K562 (cell line): Measurements from ENCODE around the gene ATAD2B. TPM values are rescaled to one million over a fixed set of nuclear protein-coding genes. Genes with fewer than 3 reads are reported as not detected.

ENCODE experiments used
- ARNT ChIP-seq, 2 experiments: fragments of 450-650 bp; IDR thresholded peaks; 2 replicates each; pipeline ENCODE4 v1.6.1; 2016; ENCODE audit warnings: mild to moderate bottlenecking in 1 of 2
- C11orf30 ChIP-seq: fragments of 450-650 bp; IDR thresholded peaks from 2 replicates; pipeline ENCODE4 v1.6.1; 2016; ENCODE audit warnings: low read depth, mild to moderate bottlenecking
- CBFA2T2 ChIP-seq: fragments of 450-650 bp; conservative IDR thresholded peaks from 2 replicates; pipeline ENCODE4 v1.6.1; 2017; ENCODE audit warnings: mild to moderate bottlenecking
- CXXC5 ChIP-seq: fragments of 250-450 bp; sonication (Bioruptor Pico); IDR thresholded peaks from 2 replicates; pipeline ENCODE4 v1.8.0; 2022; ENCODE audit warnings: inconsistent platforms, mild to moderate bottlenecking, moderate library complexity
- ELF4 ChIP-seq: fragments of 450-650 bp; formaldehyde crosslinking; IDR thresholded peaks from 2 replicates; pipeline ENCODE4 v1.4.0; 2022; ENCODE audit warnings: missing genetic modification characterization
- EP300 ChIP-seq: IDR thresholded peaks from 2 replicates; pipeline ENCODE4 v1.6.1; 2012; ENCODE audit warnings: low read length, improper control_type of control experiment
- FOXA3 ChIP-seq, 2 experiments: fragments of 450-650 bp in 1 of 2; sonication (generic) in 1 of 2; formaldehyde crosslinking; IDR thresholded peaks in 1 of 2; conservative IDR thresholded peaks in 1 of 2; 2 replicates each; pipeline versions ENCODE4 v1.4.0 to v1.8.0; 2020 to 2022; ENCODE audit warnings: mild to moderate bottlenecking in 2 of 2, missing genetic modification reagents in 1 of 2
- FOXJ2 ChIP-seq: fragments of 200-800 bp; sonication (Bioruptor generic); IDR thresholded peaks from 2 replicates; pipeline ENCODE4 v1.6.1; 2016; ENCODE audit warnings: missing genetic modification characterization, missing compliant biosample characterization
- GATA2 ChIP-seq: sonication (generic); formaldehyde crosslinking; IDR thresholded peaks from 2 replicates; pipeline ENCODE4 v1.4.0; 2020; ENCODE audit warnings: mild to moderate bottlenecking, missing genetic modification reagents
- HDAC1 ChIP-seq, 2 experiments: fragments of 450-650 bp; IDR thresholded peaks; 2 replicates each; pipeline ENCODE4 v1.6.1; 2016 to 2017; ENCODE audit warnings: inconsistent platforms in 1 of 2, mild to moderate bottlenecking in 1 of 2, moderate library complexity in 1 of 2
- HDAC2 ChIP-seq: fragments of 450-650 bp; IDR thresholded peaks from 2 replicates; pipeline ENCODE4 v1.6.1; 2016; ENCODE audit warnings: mild to moderate bottlenecking
- HMG20A ChIP-seq: fragments of 450-650 bp; formaldehyde crosslinking; conservative IDR thresholded peaks from 2 replicates; pipeline ENCODE4 v1.4.0; 2020; ENCODE audit warnings: mild to moderate bottlenecking, mixed read lengths
- MNT ChIP-seq, 2 experiments: fragments of 450-650 bp; conservative IDR thresholded peaks; 2 replicates each; pipeline ENCODE4 v1.6.1; 2017; ENCODE audit warnings: mild to moderate bottlenecking in 2 of 2, moderate library complexity in 2 of 2
- MTA2 ChIP-seq: fragments of 450-650 bp; IDR thresholded peaks from 2 replicates; pipeline ENCODE4 v1.6.1; 2016; ENCODE audit warnings: low read depth
- SIN3B ChIP-seq: fragments of 450-650 bp; IDR thresholded peaks from 2 replicates; pipeline ENCODE4 v1.6.1; 2017; ENCODE audit warnings: low read depth, mild to moderate bottlenecking, moderate library complexity
- SMARCA5 ChIP-seq: fragments of 450-650 bp; IDR thresholded peaks from 2 replicates; pipeline ENCODE4 v1.6.1; 2016
- SRSF3 ChIP-seq: fragments of 200-400 bp; formaldehyde crosslinking; IDR thresholded peaks from 2 replicates; pipeline ENCODE4 v1.6.1; 2016; ENCODE audit warnings: mild to moderate bottlenecking, low read length, moderate library complexity; ENCODE audit not compliant: insufficient read depth
- TBL1XR1 ChIP-seq, 2 experiments: IDR thresholded peaks; 2 replicates each; pipeline ENCODE4 v1.6.1; 2012; ENCODE audit warnings: improper control_type of control experiment in 2 of 2, low read length in 2 of 2, mild to moderate bottlenecking in 1 of 2
- ZKSCAN1 ChIP-seq: fragments of 150-350 bp; IDR thresholded peaks from 2 replicates; pipeline ENCODE4 v1.6.1; 2016; ENCODE audit warnings: low read depth, low read length
- ZNF217 ChIP-seq: sonication (generic); formaldehyde crosslinking; IDR thresholded peaks from 2 replicates; pipeline ENCODE4 v1.8.0; 2022; ENCODE audit warnings: mild to moderate bottlenecking, missing genetic modification reagents
- ZNF408 ChIP-seq: fragments of 250-450 bp; sonication (Bioruptor Pico); IDR thresholded peaks from 2 replicates; pipeline ENCODE4 v1.4.0; 2020; ENCODE audit warnings: low read depth, mild to moderate bottlenecking, moderate library complexity
- polyA plus RNA-seq, 8 experiments: library from polyadenylated mRNA; depleted of rRNA in 4 of 8; stranded (reverse) in 5 of 8; unstranded in 3 of 8; fragments of >200 nt; fragmentation: Nextera tagmentation in 2 of 8; fragmentation: Illumina TruSeq in 1 of 8; extraction: Ambion mirVana in 2 of 8; extraction: Trizol in 1 of 8; gene quantifications; 2 replicates each; pipeline versions ENCODE4 v1.2.1 to v1.2.3, GENCODE V29; 2011 to 2014; ENCODE audit warnings: inconsistent platforms in 1 of 8, missing spikeins in 1 of 8
- total RNA-seq, 7 experiments: library from RNA; depleted of rRNA in 6 of 7; stranded (reverse); fragments of >200 nt in 6 of 7; fragmentation: Illumina TruSeq in 2 of 7; extraction: Trizol in 2 of 7; gene quantifications; 2 replicates each; pipeline versions ENCODE4 v1.2.1 to v1.2.3, GENCODE V29; 2011 to 2021; ENCODE audit warnings: low replicate concordance in 1 of 7
- TF ChIP-seq, protein P1 (sequence below): fragments of 250-450 bp; sonication (Bioruptor Pico); IDR thresholded peaks from 2 replicates; pipeline ENCODE4 v1.5.0; 2021; ENCODE audit warnings: mild to moderate bottlenecking, moderate library complexity
- TF ChIP-seq, protein P2 (sequence below): fragments of 450-650 bp; formaldehyde crosslinking; IDR thresholded peaks from 2 replicates; pipeline ENCODE4 v1.4.0; 2020; ENCODE audit warnings: mild to moderate bottlenecking
- TF ChIP-seq, protein P3 (sequence below): IDR thresholded peaks from 2 replicates; pipeline ENCODE4 v1.6.1; 2014; ENCODE audit warnings: antibody characterized with exemption

Gene ATAD2B
- total and polyA plus RNA-seq, 9 of the 15 experiments (the other 6 are each of a cell fraction or from before 2014, with no cell fraction given), result 3.2 to 21.6 (median 11.4) TPM

DNA sequence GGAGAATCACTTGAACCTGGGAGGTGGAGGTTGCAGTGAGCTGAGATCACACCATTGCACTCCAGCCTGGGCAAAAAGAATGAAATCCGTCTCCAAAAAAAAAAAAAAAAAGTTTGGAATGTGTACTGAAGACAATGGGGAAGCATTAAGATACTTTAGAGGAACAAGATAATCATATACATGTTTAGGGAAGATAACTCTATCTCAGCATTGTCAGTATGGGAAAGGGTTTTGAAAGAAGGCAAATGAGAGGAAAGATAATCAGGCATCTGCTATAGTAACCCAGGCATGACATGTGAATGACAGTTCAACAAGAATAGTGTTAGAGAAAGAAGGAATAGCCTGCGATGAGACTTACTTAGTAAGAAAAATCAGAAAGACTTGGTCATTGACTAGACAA lies 112.0 kb downstream of the ATAD2B start (continued):
- TF ChIP-seq, protein P1, sequence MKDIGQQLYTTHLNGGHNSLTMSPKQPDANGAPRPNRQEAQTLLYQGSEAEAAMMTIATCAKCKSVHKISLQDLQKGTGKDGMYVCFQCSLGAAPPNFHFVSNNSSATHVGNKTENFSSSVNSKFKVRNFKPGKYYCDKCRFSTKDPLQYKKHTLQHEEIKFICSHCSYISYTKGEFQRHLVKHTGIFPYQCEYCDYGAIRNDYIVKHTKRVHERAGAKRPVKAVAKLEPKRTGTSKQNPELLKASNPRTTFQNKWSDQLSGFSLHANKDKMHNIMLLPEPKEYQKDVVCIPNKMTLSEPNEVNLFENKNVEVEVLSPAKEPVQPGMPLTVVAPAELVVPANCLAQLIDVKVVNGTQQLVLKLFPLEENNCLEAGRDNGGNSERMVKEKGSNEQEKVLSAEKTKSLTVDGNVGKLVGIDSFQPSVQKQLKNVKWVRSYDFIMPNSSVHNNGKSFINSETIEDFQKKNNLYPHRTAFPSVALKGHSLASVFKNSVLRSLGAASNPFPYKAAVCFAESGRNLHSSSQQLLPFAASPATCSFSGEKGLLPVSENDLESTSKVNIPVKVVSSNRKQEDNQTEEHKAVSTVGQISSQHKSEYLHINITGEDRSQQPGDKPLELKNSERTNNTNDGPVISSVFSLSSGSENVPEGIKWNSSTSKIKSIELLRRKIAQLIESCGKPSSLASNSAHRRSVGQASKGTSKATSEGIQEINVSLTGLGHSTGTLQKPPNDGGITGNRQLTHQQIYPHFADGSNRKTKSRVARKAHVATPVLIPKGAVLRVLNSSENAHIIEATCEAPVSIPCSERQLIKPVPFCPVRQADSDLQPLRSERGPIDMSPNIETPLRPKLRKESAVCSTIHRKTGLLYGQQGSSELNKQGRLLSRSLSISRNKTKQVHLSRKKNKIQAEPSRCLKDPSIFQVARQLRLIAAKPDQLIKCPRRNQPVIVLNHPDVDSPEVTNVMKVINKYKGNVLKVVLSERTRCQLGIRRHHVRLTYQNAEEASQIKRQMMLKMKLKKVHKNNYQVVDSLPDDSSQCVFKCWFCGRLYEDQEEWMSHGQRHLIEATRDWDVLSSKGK (CRISPR knock-in tag), result no peak
- TF ChIP-seq ZNF217 (CRISPR knock-in tag), result no peak
- 0 out of 4 replicates have a peak, but pooled peaks have one; percentile 31 to 49 for TF ChIP-seq ARNT (IDR thresholded peaks at IDR 0.05)
- TF ChIP-seq EP300, result peak; percentile 80
- TF ChIP-seq CXXC5 (CRISPR knock-in tag), result 0 out of 2 replicates have a peak, but pooled peaks have one; percentile 16
- TF ChIP-seq HDAC2, result peak; percentile 57; the same call in 1 of the 2 replicates
- TF ChIP-seq MTA2, result peak; percentile 94
- no peak for TF ChIP-seq SRSF3
- TF ChIP-seq FOXJ2 (tag), result no peak
- no peak for TF ChIP-seq SIN3B
- peak in 1 of 2 experiments; percentile 66; a peak in 2 of 4 replicates for TF ChIP-seq HDAC1 (IDR thresholded peaks at IDR 0.05)
- no peak for TF ChIP-seq ZKSCAN1
- TF ChIP-seq TBL1XR1 (IDR thresholded peaks at IDR 0.05; ENCODE audit: low read length in 2 of 2), result 0 out of 4 replicates have a peak, but pooled peaks of 1 of the 2 experiments have one; percentile 38
- peak; percentile 50; the same call in 1 of the 2 replicates for TF ChIP-seq GATA2
- TF ChIP-seq, protein P2, sequence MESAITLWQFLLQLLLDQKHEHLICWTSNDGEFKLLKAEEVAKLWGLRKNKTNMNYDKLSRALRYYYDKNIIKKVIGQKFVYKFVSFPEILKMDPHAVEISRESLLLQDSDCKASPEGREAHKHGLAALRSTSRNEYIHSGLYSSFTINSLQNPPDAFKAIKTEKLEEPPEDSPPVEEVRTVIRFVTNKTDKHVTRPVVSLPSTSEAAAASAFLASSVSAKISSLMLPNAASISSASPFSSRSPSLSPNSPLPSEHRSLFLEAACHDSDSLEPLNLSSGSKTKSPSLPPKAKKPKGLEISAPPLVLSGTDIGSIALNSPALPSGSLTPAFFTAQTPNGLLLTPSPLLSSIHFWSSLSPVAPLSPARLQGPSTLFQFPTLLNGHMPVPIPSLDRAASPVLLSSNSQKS, result no peak
- peak; percentile 88 for TF ChIP-seq CBFA2T2
- TF ChIP-seq, protein P3, sequence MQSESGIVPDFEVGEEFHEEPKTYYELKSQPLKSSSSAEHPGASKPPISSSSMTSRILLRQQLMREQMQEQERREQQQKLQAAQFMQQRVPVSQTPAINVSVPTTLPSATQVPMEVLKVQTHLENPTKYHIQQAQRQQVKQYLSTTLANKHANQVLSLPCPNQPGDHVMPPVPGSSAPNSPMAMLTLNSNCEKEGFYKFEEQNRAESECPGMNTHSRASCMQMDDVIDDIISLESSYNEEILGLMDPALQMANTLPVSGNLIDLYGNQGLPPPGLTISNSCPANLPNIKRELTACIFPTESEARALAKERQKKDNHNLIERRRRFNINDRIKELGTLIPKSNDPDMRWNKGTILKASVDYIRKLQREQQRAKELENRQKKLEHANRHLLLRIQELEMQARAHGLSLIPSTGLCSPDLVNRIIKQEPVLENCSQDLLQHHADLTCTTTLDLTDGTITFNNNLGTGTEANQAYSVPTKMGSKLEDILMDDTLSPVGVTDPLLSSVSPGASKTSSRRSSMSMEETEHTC, result no peak
- 0 out of 4 replicates have a peak, but pooled peaks of 1 of the 2 experiments have one; percentile 13 for TF ChIP-seq FOXA3 (CRISPR knock-in tag; conservative IDR thresholded peaks at IDR 0.05 in 1 of 2, IDR thresholded peaks at IDR 0.05 in 1 of 2)
- TF ChIP-seq C11orf30, result no peak
- no peak for TF ChIP-seq SMARCA5
- no peak for TF ChIP-seq MNT (conservative IDR thresholded peaks at IDR 0.05)
- TF ChIP-seq HMG20A (CRISPR knock-in tag), result no peak
- TF ChIP-seq ELF4 (CRISPR knock-in tag), result peak; percentile 94
- no peak for TF ChIP-seq ZNF408
